ENCODE results near the gene DDAH1. TPM values are rescaled to one million over a fixed set of nuclear protein-coding genes. Genes with fewer than 3 reads are reported as not detected.

The DDAH1 gene
- polyA plus RNA-seq, 1 donor from 2014 or later: 42.7 TPM

DNA sequence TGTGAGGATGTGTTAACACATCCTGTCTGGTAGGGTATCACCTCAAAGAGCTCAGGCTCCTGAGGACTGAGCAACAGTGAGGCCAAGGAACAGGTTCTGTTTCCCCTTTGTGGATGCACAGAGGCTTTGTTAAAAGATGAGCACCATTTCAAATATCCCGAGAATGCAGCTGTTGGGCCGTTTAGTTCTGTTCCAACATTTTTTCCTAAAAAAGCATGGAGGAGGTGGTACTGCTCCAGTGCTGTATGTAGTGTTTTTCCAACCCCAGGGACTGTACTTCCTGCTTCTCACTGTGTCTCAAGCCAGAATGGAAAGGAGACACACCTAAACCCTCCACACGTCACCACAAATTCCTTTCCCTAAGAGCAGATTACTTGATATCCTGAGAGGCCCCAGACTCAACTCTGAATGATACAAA, 134.7 kb downstream of the DDAH1 start:
- no peaks in the 10 kb centered on the region for H3K9me3 ChIP-seq (ENCODE audit: low read length)
- H3K4me2 ChIP-seq (ENCODE audit: low read length): no peak overlapping the region
- no peak overlapping the region for H3K27ac ChIP-seq (ENCODE audit: low read length)
- no peaks in the 10 kb centered on the region for H4K20me1 ChIP-seq (ENCODE audit: insufficient read depth)
- H3K27me3 ChIP-seq (ENCODE audit: insufficient read depth, low read depth, low read length): no peaks in the 10 kb centered on the region
- no peaks in the 10 kb centered on the region for H3K79me2 ChIP-seq (replicated peaks; ENCODE audit: insufficient read depth, low read length)
- TF ChIP-seq TAF1 (IDR thresholded peaks at IDR 0.05; ENCODE audit: low read depth) (no peak), SMC3 (conservative IDR thresholded peaks at IDR 0.05; ENCODE audit: poor library complexity) (no peak), MXI1 (conservative IDR thresholded peaks at IDR 0.05; ENCODE audit: poor library complexity, severe bottlenecking) (no peak), EZH2 (IDR thresholded peaks at IDR 0.05; ENCODE audit: borderline replicate concordance, insufficient read depth, low read length, poor library complexity, severe bottlenecking) (no peak), EP300 (conservative IDR thresholded peaks at IDR 0.05; ENCODE audit: poor library complexity, severe bottlenecking) (no peak), RAD21 (conservative IDR thresholded peaks at IDR 0.05) (no peak), POLR2AphosphoS5 (IDR thresholded peaks at IDR 0.05) (no peak)
- TF ChIP-seq, protein P1, sequence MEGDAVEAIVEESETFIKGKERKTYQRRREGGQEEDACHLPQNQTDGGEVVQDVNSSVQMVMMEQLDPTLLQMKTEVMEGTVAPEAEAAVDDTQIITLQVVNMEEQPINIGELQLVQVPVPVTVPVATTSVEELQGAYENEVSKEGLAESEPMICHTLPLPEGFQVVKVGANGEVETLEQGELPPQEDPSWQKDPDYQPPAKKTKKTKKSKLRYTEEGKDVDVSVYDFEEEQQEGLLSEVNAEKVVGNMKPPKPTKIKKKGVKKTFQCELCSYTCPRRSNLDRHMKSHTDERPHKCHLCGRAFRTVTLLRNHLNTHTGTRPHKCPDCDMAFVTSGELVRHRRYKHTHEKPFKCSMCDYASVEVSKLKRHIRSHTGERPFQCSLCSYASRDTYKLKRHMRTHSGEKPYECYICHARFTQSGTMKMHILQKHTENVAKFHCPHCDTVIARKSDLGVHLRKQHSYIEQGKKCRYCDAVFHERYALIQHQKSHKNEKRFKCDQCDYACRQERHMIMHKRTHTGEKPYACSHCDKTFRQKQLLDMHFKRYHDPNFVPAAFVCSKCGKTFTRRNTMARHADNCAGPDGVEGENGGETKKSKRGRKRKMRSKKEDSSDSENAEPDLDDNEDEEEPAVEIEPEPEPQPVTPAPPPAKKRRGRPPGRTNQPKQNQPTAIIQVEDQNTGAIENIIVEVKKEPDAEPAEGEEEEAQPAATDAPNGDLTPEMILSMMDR (IDR thresholded peaks at IDR 0.05; ENCODE audit: poor library complexity, severe bottlenecking): no peak
- TF ChIP-seq, protein P2, sequence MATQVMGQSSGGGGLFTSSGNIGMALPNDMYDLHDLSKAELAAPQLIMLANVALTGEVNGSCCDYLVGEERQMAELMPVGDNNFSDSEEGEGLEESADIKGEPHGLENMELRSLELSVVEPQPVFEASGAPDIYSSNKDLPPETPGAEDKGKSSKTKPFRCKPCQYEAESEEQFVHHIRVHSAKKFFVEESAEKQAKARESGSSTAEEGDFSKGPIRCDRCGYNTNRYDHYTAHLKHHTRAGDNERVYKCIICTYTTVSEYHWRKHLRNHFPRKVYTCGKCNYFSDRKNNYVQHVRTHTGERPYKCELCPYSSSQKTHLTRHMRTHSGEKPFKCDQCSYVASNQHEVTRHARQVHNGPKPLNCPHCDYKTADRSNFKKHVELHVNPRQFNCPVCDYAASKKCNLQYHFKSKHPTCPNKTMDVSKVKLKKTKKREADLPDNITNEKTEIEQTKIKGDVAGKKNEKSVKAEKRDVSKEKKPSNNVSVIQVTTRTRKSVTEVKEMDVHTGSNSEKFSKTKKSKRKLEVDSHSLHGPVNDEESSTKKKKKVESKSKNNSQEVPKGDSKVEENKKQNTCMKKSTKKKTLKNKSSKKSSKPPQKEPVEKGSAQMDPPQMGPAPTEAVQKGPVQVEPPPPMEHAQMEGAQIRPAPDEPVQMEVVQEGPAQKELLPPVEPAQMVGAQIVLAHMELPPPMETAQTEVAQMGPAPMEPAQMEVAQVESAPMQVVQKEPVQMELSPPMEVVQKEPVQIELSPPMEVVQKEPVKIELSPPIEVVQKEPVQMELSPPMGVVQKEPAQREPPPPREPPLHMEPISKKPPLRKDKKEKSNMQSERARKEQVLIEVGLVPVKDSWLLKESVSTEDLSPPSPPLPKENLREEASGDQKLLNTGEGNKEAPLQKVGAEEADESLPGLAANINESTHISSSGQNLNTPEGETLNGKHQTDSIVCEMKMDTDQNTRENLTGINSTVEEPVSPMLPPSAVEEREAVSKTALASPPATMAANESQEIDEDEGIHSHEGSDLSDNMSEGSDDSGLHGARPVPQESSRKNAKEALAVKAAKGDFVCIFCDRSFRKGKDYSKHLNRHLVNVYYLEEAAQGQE (IDR thresholded peaks at IDR 0.05; ENCODE audit: borderline replicate concordance): no peak
- H3K9me2 ChIP-seq (ENCODE audit: insufficient read depth, low read length): no peaks in the 10 kb centered on the region
- no peaks in the 10 kb centered on the region for H3F3A ChIP-seq (ENCODE audit: insufficient read depth, low read length, poor library complexity, severe bottlenecking)
- no peaks in the 10 kb centered on the region for H3K36me3 ChIP-seq (ENCODE audit: insufficient read depth, low read length)
- H2AFZ ChIP-seq (ENCODE audit: low read depth, low read length): no peak overlapping the region
- no peak overlapping the region for H3K9ac ChIP-seq (ENCODE audit: low read length)
- no peak overlapping the region for H3K4me3 ChIP-seq (ENCODE audit: low read length)

DNA sequence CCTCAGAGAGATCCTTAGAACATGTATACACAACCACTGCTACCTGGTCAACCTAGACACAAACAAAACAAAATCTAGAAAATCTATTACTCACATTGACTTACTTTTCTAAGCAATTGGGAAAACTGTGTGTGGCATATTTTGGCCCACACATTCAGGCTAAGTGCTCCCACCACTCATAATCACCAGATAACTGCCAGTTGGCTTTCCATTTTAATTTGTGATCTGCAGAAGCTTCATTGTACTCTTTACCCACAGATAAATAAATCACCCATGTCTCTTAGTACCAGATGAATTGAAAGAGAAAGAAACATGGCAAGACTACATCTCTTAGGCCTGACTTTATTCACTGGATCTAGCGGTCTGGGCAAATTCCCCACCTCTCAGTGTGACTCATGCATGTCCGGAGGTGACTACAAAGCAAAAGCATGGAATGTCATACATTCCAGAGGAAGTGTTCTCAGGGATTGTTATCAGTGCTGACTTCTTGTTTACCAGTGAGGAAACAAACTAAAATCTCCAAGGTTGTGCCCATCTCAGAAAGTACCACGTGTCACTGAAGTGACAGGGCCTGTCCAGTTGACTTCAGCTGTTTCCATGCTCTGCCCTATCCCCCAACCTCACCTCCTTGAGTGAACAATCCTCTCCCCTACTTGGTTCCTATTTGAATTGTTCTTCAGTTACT, 136.1 kb downstream of the DDAH1 start:
- Histone ChIP-seq H3K79me2 (replicated peaks; ENCODE audit: insufficient read depth, low read length) (no peaks in the 10 kb centered on the region), H3K9me3 (ENCODE audit: low read length) (no peaks in the 10 kb centered on the region), H3K36me3 (ENCODE audit: insufficient read depth, low read length) (no peaks in the 10 kb centered on the region), H3K9ac (ENCODE audit: low read length) (no peak overlapping the region), H4K20me1 (ENCODE audit: insufficient read depth) (no peaks in the 10 kb centered on the region), H3K9me2 (ENCODE audit: insufficient read depth, low read length) (no peaks in the 10 kb centered on the region), H3K4me2 (ENCODE audit: low read length) (no peak overlapping the region), H3K27ac (ENCODE audit: low read length) (no peak overlapping the region), H3K4me3 (ENCODE audit: low read length) (no peak overlapping the region), H3F3A (ENCODE audit: insufficient read depth, low read length, poor library complexity, severe bottlenecking) (no peaks in the 10 kb centered on the region), H2AFZ (ENCODE audit: low read depth, low read length) (no peak overlapping the region), H3K27me3 (ENCODE audit: insufficient read depth, low read depth, low read length) (no peaks in the 10 kb centered on the region)
- TF ChIP-seq, protein P2 (IDR thresholded peaks at IDR 0.05; ENCODE audit: borderline replicate concordance): no peak
- TF ChIP-seq, protein P1 (IDR thresholded peaks at IDR 0.05; ENCODE audit: poor library complexity, severe bottlenecking): no peak

All from neural cell (in vitro differentiated cells).